ENCODE data around the gene FAM236B. TPM values are rescaled to one million over a fixed set of nuclear protein-coding genes. Genes with fewer than 3 reads are reported as not detected.

The FAM236B gene
- not detected in 2 replicates for total RNA-seq

GRCh38 chrX:72782560-72782959 lies at the start of gene FAM236B:
FAM236B (minus strand) TSS chrX:72782660; CDS start chrX:72782560, 100 bp downstream.

GRCh38 chrX:72808110-72808509 lies 25.6 kb upstream of the FAM236B start, which contains the start of gene FAM236D:
FAM236D (minus strand) TSS chrX:72808210; CDS start chrX:72808110, 100 bp downstream.

GRCh38 chrX:72776653-72777466 lies 5.6 kb downstream of the FAM236B start, which contains the start of gene DMRTC1B:
DMRTC1B (plus strand) TSS chrX:72776890; CDS start chrX:72845136, 68,246 bp downstream.

Other genes with a start within 250 kb of the FAM236B start
- 25.5 and 29.7 TPM in 2 replicates for gene HDAC8, start 209.8 kb downstream of the FAM236B start, total RNA-seq
- 6.5 and 6.8 TPM in 2 replicates for gene PHKA1, start 68.4 kb downstream of the FAM236B start, total RNA-seq
- not detected in 2 replicates for gene DMRTC1B, start 5.8 kb downstream of the FAM236B start, total RNA-seq
- gene FAM236D, start 25.6 kb upstream of the FAM236B start, total RNA-seq: not detected in 2 replicates
- not detected in 2 replicates for gene FAM236C, start 130.0 kb upstream of the FAM236B start, total RNA-seq
- gene FAM236A, start 155.5 kb upstream of the FAM236B start, total RNA-seq: not detected in 2 replicates
- not detected in 2 replicates for gene DMRTC1, start 161.2 kb upstream of the FAM236B start, total RNA-seq
- not detected in 2 replicates for gene PABPC1L2B, start 220.3 kb upstream of the FAM236B start, total RNA-seq

Data from smooth muscle cell of trachea (primary cell).